H1 (cell line): ENCODE results near the gene CEP250. TPM values are rescaled to one million over a fixed set of nuclear protein-coding genes. Genes with fewer than 3 reads are reported as not detected.

Experiments used
- BACH1 ChIP-seq: IDR thresholded peaks from 2 replicates; pipeline ENCODE4 v1.6.1; 2012; ENCODE audit warnings: low read length, improper control_type of control experiment
- EP300 ChIP-seq, 2 experiments: IDR thresholded peaks; 1 replicate in 1 of 2; 2 replicates in 1 of 2; pipeline ENCODE4 v1.6.1; 2011 to 2012; ENCODE audit warnings: low read depth in 2 of 2, low read length in 2 of 2, mild to moderate bottlenecking in 2 of 2, borderline replicate concordance in 1 of 2, inconsistent platforms in 1 of 2, moderate library complexity in 1 of 2
- GABPA ChIP-seq: IDR thresholded peaks from 2 replicates; pipeline ENCODE4 v1.6.1; 2011; ENCODE audit warnings: mild to moderate bottlenecking, low read length, moderate library complexity, borderline replicate concordance; ENCODE audit not compliant: insufficient read depth
- PHF8 ChIP-seq: fragments of 200-600 bp; sonication (generic); conservative IDR thresholded peaks from 2 replicates; pipeline ENCODE4 v1.7.1; 2012; ENCODE audit warnings: low read depth, mild to moderate bottlenecking, inconsistent platforms, low read length, moderate library complexity
- SRF ChIP-seq: IDR thresholded peaks from 2 replicates; pipeline ENCODE4 v1.6.1; 2011; ENCODE audit warnings: mild to moderate bottlenecking, low read depth, low read length, moderate library complexity
- TBP ChIP-seq: IDR thresholded peaks from 2 replicates; pipeline ENCODE4 v1.6.1; 2011; ENCODE audit warnings: low read depth, low read length, improper control_type of control experiment
- polyA plus RNA-seq, 7 experiments: library from polyadenylated mRNA; depleted of rRNA in 3 of 7; stranded (reverse) in 5 of 7; unstranded in 2 of 7; fragments of >200 nt in 5 of 7; fragments of 200-250 nt in 2 of 7; gene quantifications; 1 replicate in 5 of 7; 2 replicates in 1 of 7; 4 replicates in 1 of 7; pipeline versions ENCODE4 v1.2.1 to v1.2.3, GENCODE V29; 2011 to 2013; ENCODE audit warnings: missing spikeins in 2 of 7, mixed read lengths in 2 of 7
- total RNA-seq: library from RNA; stranded (reverse); fragmentation: NEBNext Ultra II Directional; extraction: Animal tissue kit (Norgen Biotek cat#: 25700); gene quantifications from 2 replicates; pipeline ENCODE4 v1.2.1, GENCODE V29; 2021

The CEP250 gene
- total and polyA plus RNA-seq, 2 of the 8 experiments (the other 6 are each of a cell fraction or from before 2014, with no cell fraction given) = 2.6 to 33.7 TPM

DNA sequence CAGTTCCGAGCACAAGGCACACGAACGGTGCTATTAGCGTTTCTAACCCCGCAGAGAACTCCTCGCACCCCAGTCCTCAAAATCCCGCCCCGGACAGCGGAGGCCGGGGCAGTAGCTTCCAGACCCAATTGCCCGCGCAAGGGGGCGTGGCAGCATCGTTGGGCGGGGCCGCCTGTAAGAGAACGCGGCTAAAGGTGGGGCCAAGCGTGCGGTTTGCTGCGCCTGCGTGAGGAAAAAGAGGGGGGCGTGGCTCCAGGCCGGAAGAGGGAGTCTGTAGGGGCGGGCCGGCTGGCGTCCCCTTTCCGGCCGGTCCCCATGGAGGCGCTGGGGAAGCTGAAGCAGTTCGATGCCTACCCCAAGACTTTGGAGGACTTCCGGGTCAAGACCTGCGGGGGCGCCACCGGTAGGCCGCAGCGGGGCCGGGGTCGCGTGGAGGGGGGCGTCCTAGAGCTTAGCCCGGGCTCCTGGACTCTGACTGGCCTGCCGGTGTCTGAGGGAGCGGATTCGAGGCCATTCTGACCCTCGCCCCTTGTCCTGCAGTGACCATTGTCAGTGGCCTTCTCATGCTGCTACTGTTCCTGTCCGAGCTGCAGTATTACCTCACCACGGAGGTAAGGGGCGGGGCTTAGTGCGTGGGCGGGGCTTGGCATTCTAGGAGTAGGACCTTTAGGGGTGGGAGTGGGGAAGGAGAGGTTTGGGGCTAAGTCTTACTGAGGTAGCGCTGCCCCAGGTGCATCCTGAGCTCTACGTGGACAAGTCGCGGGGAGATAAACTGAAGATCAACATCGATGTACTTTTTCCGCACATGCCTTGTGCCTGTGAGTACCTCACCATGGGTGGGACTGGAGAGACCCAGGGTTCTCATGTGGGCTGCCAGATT is 86.6 kb downstream of the CEP250 start, which contains the start of gene ERGIC3 (continued):
- TF ChIP-seq GABPA = peak; percentile 92
- TF ChIP-seq BACH1 = no peak
- peak; percentile 95 for TF ChIP-seq PHF8
- no peak for TF ChIP-seq SRF
- peak; percentile 71 for TF ChIP-seq TBP
- no peak for TF ChIP-seq EP300 (IDR thresholded peaks at IDR 0.05; ENCODE audit: borderline replicate concordance in 1 of 2, low read depth in 2 of 2, low read length in 2 of 2)
